H9 (cell line): ENCODE results near the gene ADGRA1. TPM values are rescaled to one million over a fixed set of nuclear protein-coding genes. Genes with fewer than 3 reads are reported as not detected.
A peak's percentile ranks its signal among the peaks of the same experiment; 100 is the strongest.

Source experiments
- DNase-seq: peaks from one replicate; pipeline ENCODE4 v3.0.0-alpha.2; 2017
- H2AFZ ChIP-seq: one replicate; pipeline ENCODE4 v1.6.1; 2013; ENCODE audit warnings: mild to moderate bottlenecking, low read length, control low read depth, moderate library complexity
- H2AK5ac ChIP-seq: 2 replicates; pipeline ENCODE4 v1.6.1; 2013; ENCODE audit warnings: low read length, control low read depth, mixed read lengths; ENCODE audit not compliant: insufficient read length
- H2BK120ac ChIP-seq: one replicate; pipeline ENCODE4 v1.6.1; 2013; ENCODE audit warnings: low read depth, mild to moderate bottlenecking, low read length, control low read depth, inconsistent platforms; ENCODE audit not compliant: poor library complexity, severe bottlenecking
- H2BK12ac ChIP-seq: 2 replicates; pipeline ENCODE4 v1.6.1; 2013; ENCODE audit warnings: low read length, control low read depth, mixed read lengths, low read depth; ENCODE audit not compliant: insufficient read length
- H2BK15ac ChIP-seq: 2 replicates; pipeline ENCODE4 v1.6.1; 2013; ENCODE audit warnings: low read depth, low read length, control low read depth
- H2BK20ac ChIP-seq: one replicate; pipeline ENCODE4 v1.6.1; 2013; ENCODE audit warnings: low read depth, mild to moderate bottlenecking, low read length, control low read depth, inconsistent platforms; ENCODE audit not compliant: poor library complexity, severe bottlenecking
- H2BK5ac ChIP-seq: 2 replicates; pipeline ENCODE4 v1.6.1; 2013; ENCODE audit warnings: low read length, control low read depth, mixed read lengths; ENCODE audit not compliant: insufficient read length
- H3K14ac ChIP-seq: 2 replicates; pipeline ENCODE4 v1.6.1; 2013; ENCODE audit warnings: low read length, control low read depth; ENCODE audit not compliant: insufficient read depth
- H3K18ac ChIP-seq: 2 replicates; pipeline ENCODE4 v1.6.1; 2013; ENCODE audit warnings: low read depth, mild to moderate bottlenecking, mixed read lengths, low read length, control low read depth; ENCODE audit not compliant: insufficient read length
- H3K23ac ChIP-seq: 2 replicates; pipeline ENCODE4 v1.6.1; 2013; ENCODE audit warnings: low read length, control low read depth, mixed read lengths, low read depth; ENCODE audit not compliant: insufficient read length
- H3K23me2 ChIP-seq: 2 replicates; pipeline ENCODE4 v1.6.1; 2013; ENCODE audit warnings: low read depth, mild to moderate bottlenecking, mixed read lengths, low read length, control low read depth; ENCODE audit not compliant: insufficient read length, poor library complexity, severe bottlenecking
- H3K27ac ChIP-seq: 2 replicates; pipeline ENCODE4 v1.5.1; 2013; ENCODE audit warnings: low read length, control low read depth, mixed read lengths, low read depth; ENCODE audit not compliant: insufficient read length
- H3K27me3 ChIP-seq: 2 replicates; pipeline ENCODE4 v1.6.1; 2013; ENCODE audit warnings: low read length, control low read depth, inconsistent platforms; ENCODE audit not compliant: insufficient read depth
- H3K4ac ChIP-seq: 2 replicates; pipeline ENCODE4 v1.6.1; 2013; ENCODE audit warnings: low read depth, mild to moderate bottlenecking, control low read depth, inconsistent platforms, low read length, moderate library complexity
- H3K4me1 ChIP-seq: 2 replicates; pipeline ENCODE4 v1.6.1; 2013; ENCODE audit warnings: low read length, control low read depth, inconsistent platforms; ENCODE audit not compliant: insufficient read depth
- H3K4me2 ChIP-seq: 2 replicates; pipeline ENCODE4 v1.6.1; 2013; ENCODE audit warnings: low read length, control low read depth, mixed read lengths; ENCODE audit not compliant: insufficient read length, insufficient read depth
- H3K56ac ChIP-seq: 2 replicates; pipeline ENCODE4 v1.6.1; 2013; ENCODE audit warnings: low read depth, mild to moderate bottlenecking, mixed read lengths, low read length, control low read depth; ENCODE audit not compliant: insufficient read length
- H3K79me1 ChIP-seq: 2 replicates; pipeline ENCODE4 v1.6.1; 2013; ENCODE audit warnings: low read depth, mild to moderate bottlenecking, moderate library complexity, low read length, control low read depth, inconsistent platforms; ENCODE audit not compliant: insufficient read depth, poor library complexity, severe bottlenecking
- H3K79me2 ChIP-seq: 2 replicates; pipeline ENCODE4 v1.6.1; 2013; ENCODE audit warnings: low read length, control low read depth, inconsistent platforms; ENCODE audit not compliant: insufficient read depth
- H3K9ac ChIP-seq: 2 replicates; pipeline ENCODE4 v1.6.1; 2013; ENCODE audit warnings: low read length, control low read depth, mixed read lengths; ENCODE audit not compliant: insufficient read length; ENCODE audit errors: extremely low read depth
- H3K9me3 ChIP-seq: one replicate; pipeline ENCODE4 v1.6.1; 2013; ENCODE audit warnings: low read depth, low read length, inconsistent platforms; ENCODE audit not compliant: control insufficient read depth
- H3T11ph ChIP-seq: one replicate; pipeline ENCODE4 v1.6.1; 2013; ENCODE audit warnings: mild to moderate bottlenecking, low read length, control low read depth, inconsistent platforms
- H4K20me1 ChIP-seq: one replicate; pipeline ENCODE4 v1.6.1; 2013; ENCODE audit not compliant: control insufficient read depth, insufficient read length, insufficient read depth
- H4K5ac ChIP-seq: 2 replicates; pipeline ENCODE4 v1.6.1; 2013; ENCODE audit warnings: low read depth, mild to moderate bottlenecking, mixed read lengths, low read length, control low read depth; ENCODE audit not compliant: insufficient read length
- H4K8ac ChIP-seq: replicated peaks from 2 replicates; pipeline ENCODE4 v1.6.1; 2013; ENCODE audit warnings: low read length, control low read depth, mixed read lengths, low read depth; ENCODE audit not compliant: insufficient read length
- H4K91ac ChIP-seq: 2 replicates; pipeline ENCODE4 v1.6.1; 2013; ENCODE audit warnings: low read depth, mild to moderate bottlenecking, moderate library complexity, mixed read lengths, low read length, control low read depth; ENCODE audit not compliant: insufficient read length
- H3K27ac Mint-ChIP-seq, 3 experiments: 2 replicates in 2 of 3; 3 replicates in 1 of 3; pipeline ENCODE4 v1.8.0; 2020 to 2021; ENCODE audit warnings: mixed read lengths in 3 of 3, mild to moderate bottlenecking in 1 of 3, moderate library complexity in 1 of 3
- H3K27me3 Mint-ChIP-seq: 2 replicates; pipeline ENCODE4 v1.8.0; 2021; ENCODE audit warnings: low read depth, mild to moderate bottlenecking, moderate library complexity, mixed read lengths
- H3K36me3 Mint-ChIP-seq, 3 experiments: 2 replicates in 2 of 3; 3 replicates in 1 of 3; pipeline ENCODE4 v1.8.0; 2020 to 2021; ENCODE audit warnings: low read depth in 3 of 3, mixed read lengths in 3 of 3; ENCODE audit not compliant: insufficient read depth in 1 of 3
- H3K4me1 Mint-ChIP-seq, 2 experiments: 2 replicates each; pipeline ENCODE4 v1.8.0; 2020; ENCODE audit warnings: mixed read lengths in 2 of 2
- H3K4me3 Mint-ChIP-seq, 2 experiments: 2 replicates in 1 of 2; 3 replicates in 1 of 2; pipeline ENCODE4 v1.8.0; 2020 to 2021; ENCODE audit warnings: mild to moderate bottlenecking in 2 of 2, mixed read lengths in 2 of 2, moderate library complexity in 1 of 2
- H3K9me3 Mint-ChIP-seq, 2 experiments: 2 replicates in 1 of 2; 3 replicates in 1 of 2; pipeline ENCODE4 v1.8.0; 2020; ENCODE audit warnings: mild to moderate bottlenecking in 2 of 2, mixed read lengths in 2 of 2, moderate library complexity in 1 of 2
- CTCF ChIP-seq: fragments of 200-600 bp; sonication (generic); conservative IDR thresholded peaks from 3 replicates; pipeline ENCODE4 v1.8.0; 2021; ENCODE audit warnings: antibody characterized with exemption, mild to moderate bottlenecking
- WGBS: extraction: QIAGEN DNeasy Blood & Tissue Kit; methylation state at CpG from one replicate; pipeline ENCODE4 v1.1.7; 2013; ENCODE audit warnings: missing lambda C conversion rate, low lambda C conversion rate, mixed read lengths; ENCODE audit not compliant: insufficient read length; ENCODE audit errors: extremely low coverage; 5-methylcytosine and 5-hydroxymethylcytosine counted together
- total RNA-seq: library from RNA; stranded (reverse); gene quantifications from 2 replicates; pipeline ENCODE4 v1.2.1, GENCODE V29; 2021

Gene ADGRA1
- total RNA-seq, 1 experiment from 2014 or later: 0.11 TPM

- Histone ChIP-seq H2BK120ac (no peak overlapping the region), H2AFZ (no peak overlapping the region), H2BK12ac (no peak overlapping the region), H3K23me2 (no peaks in the 10 kb centered on the region), H3K56ac (no peak overlapping the region), H2BK20ac (no peak overlapping the region), H3K9me3 (no peaks in the 10 kb centered on the region), H3K27ac (no peak overlapping the region), H2AK5ac (no peak overlapping the region), H3K79me2 (no peaks in the 10 kb centered on the region), H3K4ac (no peak overlapping the region), H3K9ac (no peak overlapping the region), H2BK5ac (no peak overlapping the region), H4K8ac (peak overlapping the region; percentile 7), H3K4me1 (no peaks in the 10 kb centered on the region), H3K27me3 (no peaks in the 10 kb centered on the region), H3T11ph (no peak overlapping the region), H3K18ac (peak overlapping the region; percentile 21), H3K23ac (peak overlapping the region; percentile 4), H2BK15ac (no peak overlapping the region), H4K20me1 (no peaks in the 10 kb centered on the region), H3K79me1 (no peaks in the 10 kb centered on the region), H3K14ac (no peak overlapping the region), H4K5ac (peak overlapping the region; percentile 1), H3K4me2 (no peak overlapping the region), H4K91ac (no peak overlapping the region)
- Mint-ChIP-seq H3K27ac (no peak overlapping the region), H3K4me3 (no peak overlapping the region), H3K4me1 (peaks cover 0 to 2% of the 10 kb centered on the region in 2 experiments; a peak in 1 of 4 replicates), H3K27me3 (peaks cover 14% of the 10 kb centered on the region), H3K9me3 (peaks cover 15 to 16% of the 10 kb centered on the region in 2 experiments), H3K36me3 (no peaks in the 10 kb centered on the region; a peak in 2 of 7 replicates)
- no peak for DNase-seq
- WGBS: no CpG with 5 or more reads among the region's 8 CpGs
- TF ChIP-seq CTCF: no peak
Observed at GRCh38 chr10:133121479-133121878, 33.8 kb downstream of the ADGRA1 start.
